ENCODE data around the gene NPIPA7.
"Not testable (repeated sequence)": the region's sequence is repeated elsewhere in the genome, so short reads cannot be mapped to it uniquely, and the experiment has no call there.

Gene NPIPA7

DNA sequence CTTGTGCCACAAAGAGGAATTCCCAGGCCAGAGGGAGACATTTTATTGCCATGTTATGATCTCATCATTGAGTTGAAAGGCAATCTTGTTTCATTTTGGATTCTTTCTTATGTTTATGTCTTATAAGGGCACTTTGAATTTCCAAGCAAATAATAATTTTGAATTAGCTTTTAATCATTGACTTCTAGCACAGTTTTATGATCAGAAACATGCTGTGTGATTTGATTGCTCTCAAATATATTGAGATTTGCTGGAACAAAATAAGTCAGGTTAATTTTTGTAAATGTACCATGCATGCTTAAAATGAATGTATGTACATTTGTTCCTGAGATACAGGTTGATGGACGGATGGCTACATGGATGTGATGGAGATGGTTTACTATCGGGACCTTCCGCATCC, at the start of gene NPIPA7:
Gene NPIPA7, plus strand, starts transcription at position 301 of the 400 bp plus-strand sequence. CDS start 105 bp downstream, outside the sequence.
- DNase-seq (ENCODE audit: low read depth in 2 of 2): not testable (repeated sequence)

DNA sequence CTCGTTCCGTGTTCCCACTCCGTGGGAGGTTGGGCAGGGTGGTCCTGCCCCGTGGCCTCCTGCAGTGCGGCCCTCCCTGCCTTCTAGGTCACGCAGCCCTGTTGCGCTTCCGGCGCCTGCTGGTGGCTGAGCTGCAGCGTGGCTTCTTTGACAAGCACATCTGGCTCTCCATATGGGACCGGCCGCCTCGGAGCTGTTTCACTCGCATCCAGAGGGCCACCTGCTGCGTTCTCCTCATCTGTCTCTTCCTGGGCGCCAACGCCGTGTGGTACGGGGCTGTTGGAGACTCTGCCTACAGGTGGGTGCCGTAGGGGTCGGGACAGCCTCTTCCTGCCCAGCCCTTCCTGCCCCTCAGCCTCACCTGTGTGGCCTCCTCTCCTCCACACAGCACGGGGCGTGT, 47.5 kb upstream of the NPIPA7 start:
- DNase-seq (ENCODE audit: low read depth in 2 of 2): not testable (repeated sequence)

DNA sequence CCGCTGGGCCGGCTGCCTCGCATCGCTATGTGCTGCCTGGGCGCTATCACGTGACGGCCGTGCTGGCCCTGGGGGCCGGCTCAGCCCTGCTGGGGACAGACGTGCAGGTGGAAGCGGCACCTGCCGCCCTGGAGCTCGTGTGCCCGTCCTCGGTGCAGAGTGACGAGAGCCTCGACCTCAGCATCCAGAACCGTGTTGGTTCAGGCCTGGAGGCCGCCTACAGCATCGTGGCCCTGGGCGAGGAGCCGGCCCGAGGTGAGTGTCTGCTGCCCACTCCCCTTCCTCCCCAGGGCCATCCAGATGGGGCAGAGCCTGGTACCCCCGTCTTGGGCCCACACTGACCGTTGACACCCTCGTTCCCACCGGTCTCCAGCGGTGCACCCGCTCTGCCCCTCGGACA, 21.4 kb upstream of the NPIPA7 start:
- not testable (repeated sequence) for DNase-seq (ENCODE audit: low read depth in 2 of 2)

DNA sequence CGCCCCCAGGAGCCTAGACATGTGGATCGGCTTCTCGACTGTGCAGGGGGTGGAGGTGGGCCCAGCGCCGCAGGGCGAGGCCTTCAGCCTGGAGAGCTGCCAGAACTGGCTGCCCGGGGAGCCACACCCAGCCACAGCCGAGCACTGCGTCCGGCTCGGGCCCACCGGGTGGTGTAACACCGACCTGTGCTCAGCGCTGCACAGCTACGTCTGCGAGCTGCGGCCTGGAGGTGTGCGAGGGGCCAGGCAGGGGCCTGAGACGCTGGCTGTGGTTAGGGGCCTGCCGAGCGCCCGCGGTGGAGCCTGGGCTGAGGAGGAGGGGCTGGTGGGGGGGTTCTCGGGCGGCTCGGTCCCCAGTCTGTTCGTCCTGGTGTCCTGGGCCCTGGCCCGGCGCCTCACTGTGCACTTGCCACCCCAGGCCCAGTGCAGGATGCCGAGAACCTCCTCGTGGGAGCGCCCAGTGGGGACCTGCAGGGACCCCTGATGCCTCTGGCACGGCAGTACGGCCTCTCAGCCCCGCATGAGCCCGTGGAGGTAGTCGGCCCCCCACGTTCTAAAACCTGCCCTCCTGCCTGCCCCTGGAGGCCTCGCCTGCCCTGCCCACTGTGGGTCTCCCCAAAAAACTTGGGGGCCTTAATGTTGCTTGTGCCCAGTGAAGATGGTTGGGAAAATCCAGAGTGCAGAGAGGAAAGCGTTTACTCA, 20.2 kb upstream of the NPIPA7 start:
- not testable (repeated sequence) for DNase-seq (ENCODE audit: low read depth in 2 of 2)

DNA sequence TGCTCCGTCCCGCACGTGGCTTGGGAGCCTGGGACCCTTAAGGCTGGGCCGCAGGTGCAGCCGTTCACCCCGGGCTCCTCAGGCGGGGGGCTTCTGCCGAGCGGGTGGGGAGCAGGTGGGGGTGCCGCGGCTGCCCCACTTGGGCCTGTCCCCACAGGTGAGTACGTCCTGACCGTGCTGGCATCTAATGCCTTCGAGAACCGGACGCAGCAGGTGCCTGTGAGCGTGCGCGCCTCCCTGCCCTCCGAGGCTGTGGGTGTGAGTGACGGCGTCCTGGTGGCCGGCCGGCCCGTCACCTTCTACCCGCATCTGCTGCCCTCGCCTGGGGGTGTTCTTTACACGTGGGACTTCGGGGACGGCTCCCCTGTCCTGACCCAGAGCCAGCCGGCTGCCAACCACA, 15.3 kb upstream of the NPIPA7 start:
- DNase-seq (ENCODE audit: low read depth in 2 of 2): not testable (repeated sequence)

DNA sequence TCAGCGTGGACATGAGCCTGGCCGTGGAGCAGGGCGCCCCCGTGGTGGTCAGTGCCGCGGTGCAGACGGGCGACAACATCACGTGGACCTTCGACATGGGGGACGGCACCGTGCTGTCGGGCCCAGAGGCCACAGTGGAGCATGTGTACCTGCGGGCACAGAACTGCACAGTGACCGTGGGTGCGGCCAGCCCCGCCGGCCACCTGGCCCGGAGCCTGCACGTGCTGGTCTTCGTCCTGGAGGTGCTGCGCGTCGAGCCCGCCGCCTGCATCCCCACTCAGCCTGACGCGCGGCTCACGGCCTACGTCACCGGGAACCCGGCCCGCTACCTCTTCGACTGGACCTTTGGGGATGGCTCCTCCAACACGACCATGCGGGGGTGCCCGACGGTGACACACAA, 14.8 kb upstream of the NPIPA7 start:
- DNase-seq (ENCODE audit: low read depth in 2 of 2): not testable (repeated sequence)

DNA sequence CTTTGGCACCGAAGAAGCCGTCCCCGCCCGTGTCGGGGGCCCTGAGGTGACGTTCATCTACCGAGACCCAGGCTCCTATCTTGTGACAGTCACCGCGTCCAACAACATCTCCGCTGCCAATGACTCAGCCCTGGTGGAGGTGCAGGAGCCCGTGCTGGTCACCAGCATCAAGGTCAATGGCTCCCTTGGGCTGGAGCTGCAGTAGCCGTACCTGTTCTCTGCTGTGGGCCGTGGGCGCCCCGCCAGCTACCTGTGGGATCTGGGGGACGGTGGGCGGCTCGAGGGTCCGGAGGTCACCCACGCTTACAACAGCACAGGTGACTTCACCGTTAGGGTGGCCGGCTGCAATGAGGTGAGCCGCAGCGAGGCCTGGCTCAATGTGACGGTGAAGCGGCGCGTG, 14.2 kb upstream of the NPIPA7 start:
- not testable (repeated sequence) for DNase-seq (ENCODE audit: low read depth in 2 of 2)

DNA sequence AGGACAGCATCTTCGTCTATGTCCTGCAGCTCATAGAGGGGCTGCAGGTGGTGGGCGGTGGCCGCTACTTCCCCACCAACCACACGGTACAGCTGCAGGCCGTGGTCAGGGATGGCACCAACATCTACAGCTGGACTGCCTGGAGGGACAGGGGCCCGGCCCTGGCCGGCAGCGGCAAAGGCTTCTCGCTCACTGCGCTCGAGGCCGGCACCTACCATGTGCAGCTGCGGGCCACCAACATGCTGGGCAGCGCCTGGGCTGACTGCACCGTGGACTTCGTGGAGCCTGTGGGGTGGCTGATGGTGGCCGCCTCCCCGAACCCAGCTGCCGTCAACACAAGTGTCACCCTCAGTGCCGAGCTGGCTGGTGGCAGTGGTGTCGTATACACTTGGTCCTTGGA, 13.6 kb upstream of the NPIPA7 start:
- not testable (repeated sequence) for DNase-seq (ENCODE audit: low read depth in 2 of 2)

DNA sequence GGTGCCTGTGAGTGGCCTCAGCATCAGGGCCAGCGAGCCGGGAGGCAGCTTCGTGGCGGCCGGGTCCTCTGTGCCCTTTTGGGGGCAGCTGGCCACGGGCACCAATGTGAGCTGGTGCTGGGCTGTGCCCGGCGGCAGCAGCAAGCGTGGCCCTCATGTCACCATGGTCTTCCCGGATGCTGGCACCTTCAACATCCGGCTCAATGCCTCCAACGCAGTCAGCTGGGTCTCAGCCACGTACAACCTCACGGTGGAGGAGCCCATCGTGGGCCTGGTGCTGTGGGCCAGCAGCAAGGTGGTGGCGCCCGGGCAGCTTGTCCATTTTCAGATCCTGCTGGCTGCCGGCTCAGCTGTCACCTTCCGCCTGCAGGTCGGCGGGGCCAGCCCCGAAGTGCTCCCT, 13.1 kb upstream of the NPIPA7 start:
- not testable (repeated sequence) for DNase-seq (ENCODE audit: low read depth in 2 of 2)

DNA sequence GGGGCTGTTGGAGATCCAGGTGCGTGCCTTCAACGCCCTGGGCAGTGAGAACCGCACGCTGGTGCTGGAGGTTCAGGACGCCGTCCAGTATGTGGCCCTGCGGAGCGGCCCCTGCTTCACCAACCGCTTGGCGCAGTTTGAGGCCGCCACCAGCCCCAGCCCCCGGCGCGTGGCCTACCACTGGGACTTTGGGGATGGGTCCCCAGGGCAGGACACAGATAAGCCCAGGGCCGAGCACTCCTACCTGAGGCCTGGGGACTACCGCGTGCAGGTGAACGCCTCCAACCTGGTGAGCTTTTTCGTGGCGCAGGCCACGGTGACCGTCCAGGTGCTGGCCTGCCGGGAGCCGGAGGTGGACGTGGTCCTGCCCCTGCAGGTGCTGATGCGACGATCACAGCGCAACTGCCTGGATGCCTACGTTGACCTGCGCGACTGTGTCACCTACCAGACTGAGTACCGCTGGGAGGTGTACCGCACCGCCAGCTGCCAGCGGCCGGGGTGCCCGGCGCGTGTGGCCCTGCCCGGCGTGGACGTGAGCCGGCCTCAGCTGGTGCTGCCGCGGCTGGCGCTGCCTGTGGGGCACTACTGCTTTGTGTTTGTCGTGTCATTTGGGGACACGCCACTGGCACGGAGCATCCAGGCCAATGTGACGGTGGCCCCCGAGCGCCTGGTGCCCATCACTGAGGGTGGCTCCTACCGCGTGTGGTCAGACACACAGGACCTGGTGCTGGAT, 12.2 kb upstream of the NPIPA7 start:
- not testable (repeated sequence) for DNase-seq (ENCODE audit: low read depth in 2 of 2)

DNA sequence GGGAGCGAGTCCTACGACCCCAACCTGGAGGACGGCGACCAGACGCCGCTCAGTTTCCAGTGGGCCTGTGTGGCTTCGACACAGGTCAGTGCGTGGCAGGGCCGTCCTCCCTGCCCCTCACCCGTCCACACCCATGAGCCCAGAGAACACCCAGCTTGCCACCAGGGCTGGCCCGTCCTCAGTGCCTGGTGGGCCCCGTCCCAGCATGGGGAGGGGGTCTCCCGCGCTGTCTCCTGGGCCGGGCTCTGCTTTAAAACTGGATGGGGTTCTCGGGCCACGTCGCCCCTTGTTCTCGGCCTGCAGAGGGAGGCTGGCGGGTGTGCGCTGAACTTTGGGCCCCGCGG, 11.7 kb upstream of the NPIPA7 start:
- DNase-seq (ENCODE audit: low read depth in 2 of 2): not testable (repeated sequence)

DNA sequence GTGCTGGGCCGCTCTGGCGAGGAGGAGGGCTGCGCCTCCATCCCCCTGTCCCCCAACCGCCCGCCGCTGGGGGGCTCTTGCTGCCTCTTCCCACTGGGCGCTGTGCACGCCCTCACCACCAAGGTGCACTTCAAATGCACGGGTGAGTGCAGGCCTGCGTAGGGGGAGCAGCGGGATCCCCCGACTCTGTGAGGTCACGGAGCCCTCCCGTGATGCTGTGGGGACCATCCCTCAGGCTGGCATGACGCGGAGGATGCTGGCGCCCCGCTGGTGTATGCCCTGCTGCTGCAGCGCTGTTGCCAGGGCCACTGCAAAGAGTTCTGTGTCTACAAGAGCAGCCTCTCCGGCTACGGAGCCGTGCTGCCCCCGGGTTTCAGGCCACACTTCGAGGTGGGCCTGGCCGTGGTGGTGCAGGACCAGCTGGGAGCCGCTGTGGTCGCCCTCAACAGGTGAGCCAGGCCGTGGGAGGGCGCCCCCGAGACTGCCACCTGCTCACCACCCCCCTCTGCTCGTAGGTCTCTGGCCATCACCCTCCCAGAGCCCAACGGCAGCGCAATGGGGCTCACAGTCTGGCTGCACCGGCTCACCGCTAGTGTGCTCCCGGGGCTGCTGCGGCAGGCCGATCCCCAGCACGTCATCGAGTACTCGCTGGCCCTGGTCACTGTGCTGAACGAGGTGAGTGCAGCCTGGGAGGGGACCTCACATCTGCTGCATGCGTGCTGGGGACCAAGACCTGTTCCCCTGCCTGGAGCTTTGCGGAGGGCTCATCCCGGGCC, 9.7 kb upstream of the NPIPA7 start:
- DNase-seq (ENCODE audit: low read depth in 2 of 2): not testable (repeated sequence)

DNA sequence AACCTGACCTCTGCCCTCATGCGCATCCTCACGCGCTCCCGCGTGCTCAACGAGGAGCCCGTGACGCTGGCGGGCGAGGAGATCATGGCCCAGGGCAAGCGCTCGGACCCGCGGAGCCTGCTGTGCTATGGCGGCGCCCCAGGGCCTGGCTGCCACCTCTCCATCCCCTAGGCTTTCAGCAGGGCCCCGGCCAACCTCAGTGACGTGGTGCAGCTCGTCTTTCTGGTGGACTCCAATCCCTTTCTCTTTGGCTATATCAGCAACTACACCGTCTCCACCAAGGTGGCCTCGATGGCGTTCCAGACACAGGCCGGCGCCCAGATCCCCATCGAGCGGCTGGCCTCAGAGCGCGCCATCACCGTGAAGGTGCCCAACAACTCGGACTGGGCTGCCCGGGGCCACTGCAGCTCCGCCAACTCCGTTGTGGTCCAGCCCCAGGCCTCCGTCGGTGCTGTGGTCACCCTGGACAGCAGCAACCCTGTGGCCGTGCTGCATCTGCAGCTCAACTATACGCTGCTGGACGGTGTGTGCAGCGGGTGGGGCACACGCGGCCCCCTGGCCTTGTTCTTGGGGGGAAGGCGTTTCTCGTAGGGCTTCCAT, 7.7 kb upstream of the NPIPA7 start:
- not testable (repeated sequence) for DNase-seq (ENCODE audit: low read depth in 2 of 2)

DNA sequence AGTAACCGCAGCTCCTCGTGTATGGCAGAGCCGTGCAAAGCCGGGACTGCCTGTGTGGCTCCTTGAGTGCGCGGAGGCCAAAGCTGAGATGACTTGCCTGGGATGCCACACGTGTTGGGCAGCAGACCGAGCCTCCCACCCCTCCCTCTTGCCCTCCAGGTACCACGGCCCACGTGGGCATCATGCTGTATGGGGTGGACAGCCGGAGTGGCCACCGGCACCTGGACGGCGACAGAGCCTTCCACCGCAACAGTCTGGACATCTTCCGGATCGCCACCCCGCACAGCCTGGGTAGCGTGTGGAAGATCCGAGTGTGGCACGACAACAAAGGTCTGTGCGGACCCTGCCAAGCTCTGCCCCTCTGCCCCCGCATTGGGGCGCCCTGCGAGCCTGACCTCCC, 4.7 kb upstream of the NPIPA7 start:
- not testable (repeated sequence) for DNase-seq (ENCODE audit: low read depth in 2 of 2)

DNA sequence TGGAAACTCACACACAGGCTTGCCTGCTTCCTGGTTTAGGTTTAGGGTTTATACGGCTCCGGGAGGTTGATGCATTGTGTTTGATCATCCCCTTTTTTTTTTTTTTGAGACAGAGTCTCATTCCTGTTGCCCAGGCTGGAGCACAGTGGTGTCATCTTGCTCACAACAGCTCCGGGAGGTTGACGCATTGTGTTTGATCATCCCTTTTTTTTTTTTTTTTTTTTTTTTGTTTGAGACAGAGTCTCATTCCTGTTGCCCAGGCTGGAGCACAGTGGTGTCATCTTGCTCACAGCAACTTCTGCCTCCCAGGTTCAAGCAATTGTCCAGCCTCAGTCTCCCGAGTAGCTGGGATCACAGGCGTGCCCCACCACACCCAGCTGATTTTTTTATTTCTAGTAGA, 20.7 kb downstream of the NPIPA7 start:
- not testable (repeated sequence) for DNase-seq (ENCODE audit: low read depth in 2 of 2)

DNA sequence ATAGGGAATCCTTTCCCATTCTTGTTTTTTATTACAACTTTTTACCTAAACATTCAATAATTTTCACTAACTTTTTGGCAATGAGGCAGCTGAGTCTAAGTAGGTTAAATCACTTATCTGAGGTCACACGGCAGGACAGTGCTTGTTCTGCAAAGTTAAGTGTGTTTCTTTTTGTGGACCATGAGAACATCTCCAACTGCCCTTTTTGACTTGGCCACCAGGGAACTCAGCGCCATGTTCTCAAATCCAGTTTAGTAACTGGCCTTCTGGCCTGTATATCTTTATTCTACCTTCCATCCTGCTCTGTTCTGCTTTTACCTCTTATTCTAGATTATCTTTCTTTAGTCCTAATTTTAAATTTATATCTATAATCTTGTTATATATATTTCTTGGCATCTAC, 23.4 kb downstream of the NPIPA7 start:
- DNase-seq (ENCODE audit: low read depth in 2 of 2): not testable (repeated sequence)

DNA sequence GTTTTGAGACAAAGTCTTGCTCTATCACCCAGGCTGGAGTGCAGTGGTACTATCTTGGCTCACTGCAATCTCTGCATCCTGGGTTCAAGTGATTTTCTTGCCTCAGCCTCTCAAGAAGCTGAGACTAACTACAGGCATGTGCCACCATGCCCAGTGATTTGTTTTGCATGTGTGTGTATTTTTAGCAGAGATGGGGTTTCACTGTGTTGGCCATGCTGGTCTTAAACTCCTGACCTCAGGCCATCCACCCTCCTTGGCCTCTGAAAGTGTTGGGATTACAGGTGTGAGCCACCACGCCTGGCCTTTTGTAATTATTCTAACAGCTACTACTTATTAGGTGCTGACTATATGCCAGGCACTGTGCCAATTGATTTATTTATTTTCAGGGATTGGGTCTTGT, 25.3 kb downstream of the NPIPA7 start:
- DNase-seq (ENCODE audit: low read depth in 2 of 2): not testable (repeated sequence)

DNA sequence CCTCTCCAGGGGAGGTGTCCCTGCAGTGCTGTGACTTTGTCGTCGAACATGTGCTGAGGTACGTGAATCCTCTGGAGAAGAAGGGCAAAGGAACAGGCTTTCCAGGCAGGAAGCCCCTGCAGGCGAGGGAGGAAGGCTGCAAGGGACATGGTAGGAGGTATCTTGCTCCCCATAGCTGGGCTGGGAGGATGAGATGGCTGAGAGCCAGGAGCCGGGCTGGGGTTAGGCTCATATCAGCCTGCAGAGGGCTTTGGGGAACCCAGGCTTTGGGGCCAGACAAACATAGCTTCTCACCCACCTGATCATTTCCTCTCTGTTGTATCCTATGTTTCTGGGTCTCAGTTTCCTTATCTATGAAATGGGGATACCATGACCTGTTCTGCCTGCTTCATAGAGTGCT, 26.5 kb downstream of the NPIPA7 start:
- DNase-seq (ENCODE audit: low read depth in 2 of 2): not testable (repeated sequence)

DNA sequence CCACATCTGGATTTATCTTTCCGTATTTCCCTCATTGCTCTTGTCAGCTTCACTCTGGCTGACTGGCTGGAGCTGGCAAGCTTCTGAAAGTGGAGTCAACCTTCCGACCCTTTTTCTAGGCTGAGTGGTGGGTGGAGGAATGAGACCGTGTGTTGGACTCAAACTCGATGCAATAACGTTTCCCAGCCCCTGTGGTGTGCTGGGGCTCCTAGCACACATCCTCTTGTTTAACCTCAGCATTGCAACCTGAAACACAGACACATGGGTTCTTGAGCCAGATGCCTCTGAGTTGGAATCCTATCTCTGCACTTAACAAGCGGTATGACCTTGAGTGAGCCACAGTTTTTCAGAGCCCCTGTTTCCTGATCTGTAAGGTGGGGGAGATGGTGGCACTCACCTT, 29.5 kb downstream of the NPIPA7 start:
- not testable (repeated sequence) for DNase-seq (ENCODE audit: low read depth in 2 of 2)

DNA sequence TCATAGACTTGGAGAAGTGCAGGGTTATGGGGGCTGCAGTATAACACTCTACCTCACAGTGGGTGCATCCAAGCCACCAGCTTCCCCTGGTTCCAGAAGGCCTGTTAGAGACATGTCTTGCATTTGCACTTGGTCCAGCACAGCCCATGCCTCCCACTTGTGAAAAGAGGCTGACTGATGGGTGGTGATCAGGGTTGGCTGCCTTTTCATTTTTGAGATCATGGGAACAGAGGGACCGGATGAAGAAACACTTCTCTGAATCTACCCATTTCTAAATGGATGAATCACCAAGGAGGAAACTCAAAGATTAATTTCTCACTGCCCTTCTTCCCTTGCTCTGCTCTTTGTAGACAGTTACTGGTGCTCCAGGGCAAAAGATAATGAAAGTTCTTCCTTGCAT, 34.8 kb downstream of the NPIPA7 start:
- not testable (repeated sequence) for DNase-seq (ENCODE audit: low read depth in 2 of 2)

DNA sequence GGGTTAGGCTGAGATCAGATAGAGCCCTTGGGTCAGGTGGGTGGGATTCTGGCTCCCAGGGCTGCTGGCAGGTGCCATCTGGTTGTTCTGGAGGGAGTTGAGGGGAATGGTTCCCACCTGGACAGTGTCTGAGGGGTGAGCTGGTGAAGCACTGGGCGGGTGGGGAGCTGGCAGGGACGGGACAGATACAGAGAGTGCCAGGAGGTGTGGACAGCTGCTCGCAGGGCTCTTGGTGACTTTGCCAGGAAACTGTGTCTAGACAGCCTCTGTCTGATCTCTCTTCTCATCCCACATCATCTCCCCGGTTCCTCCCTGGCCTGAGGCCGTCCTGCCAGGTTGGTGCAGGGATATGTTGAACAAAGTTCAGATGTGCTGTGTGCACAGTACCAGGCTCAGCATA, 38.1 kb downstream of the NPIPA7 start:
- DNase-seq (ENCODE audit: low read depth in 2 of 2): not testable (repeated sequence)

Data from stimulated activated CD8-positive, alpha-beta memory T cell treated with anti-CD3 and anti-CD28 coated beads, Interleukin-15, amount 100 ng/mL, for 48 hours (primary cell).